SK-N-MC (cell line): ENCODE data around the gene TXN2.

Experiments
- EZH2 ChIP-seq: fragments of 200-600 bp; sonication (generic); IDR thresholded peaks from one replicate; pipeline ENCODE4 v1.6.1; 2017; ENCODE audit warnings: antibody characterized with exemption
- FOXP2 ChIP-seq: optimal IDR thresholded peaks from 2 replicates; pipeline ENCODE3; 2011; ENCODE audit warnings: mild to moderate bottlenecking, moderate library complexity; ENCODE audit not compliant: insufficient read depth; ENCODE audit errors: extremely low read length, control extremely low read depth
- POLR2AphosphoS5 ChIP-seq: IDR thresholded peaks from 2 replicates; pipeline ENCODE4 v1.6.1; 2012; ENCODE audit warnings: mild to moderate bottlenecking, low read depth, low read length, borderline replicate concordance

GRCh38 chr22:36461665-36462649 is 19.5 kb downstream of the TXN2 start:
- TF ChIP-seq POLR2AphosphoS5 = no peak
- no peak for TF ChIP-seq EZH2
- no peak for TF ChIP-seq FOXP2
